Measurements from ENCODE around the gene RCHY1. TPM values are rescaled to one million over a fixed set of nuclear protein-coding genes. Genes with fewer than 3 reads are reported as not detected.
"Not testable (repeated sequence)": the region's sequence is repeated elsewhere in the genome, so short reads cannot be mapped to it uniquely, and the experiment has no call there.

RCHY1 gene
- total and polyA plus RNA-seq, 2 experiments from 2014 or later: 42.9 to 46.5 TPM

GRCh38 chr4:75542824-75543223 is 28.6 kb upstream of the RCHY1 start (continued):
- no peak for TF ChIP-seq REST (IDR thresholded peaks at IDR 0.05; ENCODE audit: unreplicated experiment)

- H3K4me3 ChIP-seq; H3K4me1 ChIP-seq (ENCODE audit: insufficient read depth); H3K4me2 ChIP-seq; H3K4me3 Mint-ChIP-seq; H2AFZ ChIP-seq; H3K27me3 ChIP-seq (ENCODE audit: insufficient read depth); H3K79me2 ChIP-seq (replicated peaks; ENCODE audit: insufficient read depth); H3K27ac ChIP-seq (ENCODE audit: low read depth); H3K4me1 Mint-ChIP-seq; H3F3A ChIP-seq (replicated peaks; ENCODE audit: low read depth); ATAC-seq; H3K36me3 ChIP-seq (ENCODE audit: insufficient read depth); H4K20me1 ChIP-seq (replicated peaks; ENCODE audit: insufficient read depth); H3K27me3 Mint-ChIP-seq (ENCODE audit: insufficient read depth, low read depth, poor library complexity); H3K27ac Mint-ChIP-seq; H3K9me2 ChIP-seq (ENCODE audit: insufficient read depth); DNase-seq (ENCODE audit: low spot score): not testable (repeated sequence)
- Mint-ChIP-seq H3K36me3 (ENCODE audit: low read depth) (peaks cover 26% of the 10 kb centered on the region), H3K9me3 (peaks cover 20% of the 10 kb centered on the region)
Measured at GRCh38 chr4:75537308-75537707, 23.1 kb upstream of the RCHY1 start.

GRCh38 chr4:75533926-75534325 is 19.7 kb upstream of the RCHY1 start:
- not testable (repeated sequence) for H3K27me3 ChIP-seq (ENCODE audit: insufficient read depth); DNase-seq (ENCODE audit: low spot score); H2AFZ ChIP-seq; H3K4me1 ChIP-seq (ENCODE audit: insufficient read depth); H3K79me2 ChIP-seq (replicated peaks; ENCODE audit: insufficient read depth); H4K20me1 ChIP-seq (replicated peaks; ENCODE audit: insufficient read depth); H3K27ac Mint-ChIP-seq; ATAC-seq; H3K9me2 ChIP-seq (ENCODE audit: insufficient read depth); H3K4me3 ChIP-seq; H3F3A ChIP-seq (replicated peaks; ENCODE audit: low read depth); H3K27me3 Mint-ChIP-seq (ENCODE audit: insufficient read depth, low read depth, poor library complexity); H3K4me1 Mint-ChIP-seq; H3K4me2 ChIP-seq; H3K4me3 Mint-ChIP-seq; H3K27ac ChIP-seq (ENCODE audit: low read depth)
- H3K36me3 ChIP-seq (ENCODE audit: insufficient read depth): peaks cover 18% of the 10 kb centered on the region
- H3K36me3 Mint-ChIP-seq (ENCODE audit: low read depth): peaks cover 57% of the 10 kb centered on the region
- peaks cover 34% of the 10 kb centered on the region for H3K9me3 Mint-ChIP-seq

- Mint-ChIP-seq H3K36me3 (ENCODE audit: low read depth) (peaks cover 59% of the 10 kb centered on the region), H3K9me3 (peaks cover 34% of the 10 kb centered on the region)
- not testable (repeated sequence) for H3K4me3 Mint-ChIP-seq
Measured at GRCh38 chr4:75533339-75533887, 19.2 kb upstream of the RCHY1 start.

GRCh38 chr4:75531536-75532143 is 17.4 kb upstream of the RCHY1 start:
- not testable (repeated sequence) for H3K27ac Mint-ChIP-seq; H3K4me3 ChIP-seq; H3K9me2 ChIP-seq (ENCODE audit: insufficient read depth); H3K27me3 ChIP-seq (ENCODE audit: insufficient read depth); H3K4me3 Mint-ChIP-seq; H3K4me1 ChIP-seq (ENCODE audit: insufficient read depth); H3K4me2 ChIP-seq; DNase-seq (ENCODE audit: low spot score); ATAC-seq; H2AFZ ChIP-seq; H3K79me2 ChIP-seq (replicated peaks; ENCODE audit: insufficient read depth); H4K20me1 ChIP-seq (replicated peaks; ENCODE audit: insufficient read depth); H3K27me3 Mint-ChIP-seq (ENCODE audit: insufficient read depth, low read depth, poor library complexity); H3F3A ChIP-seq (replicated peaks; ENCODE audit: low read depth); H3K4me1 Mint-ChIP-seq; H3K27ac ChIP-seq (ENCODE audit: low read depth)
- peaks cover 74% of the 10 kb centered on the region for H3K36me3 Mint-ChIP-seq (ENCODE audit: low read depth)
- peaks cover 34% of the 10 kb centered on the region for H3K9me3 Mint-ChIP-seq
- H3K36me3 ChIP-seq (ENCODE audit: insufficient read depth): peaks cover 24% of the 10 kb centered on the region

More at GRCh38 chr4:75533339-75533887, 19.2 kb upstream of the RCHY1 start:
- H3K4me3 ChIP-seq; H4K20me1 ChIP-seq (replicated peaks; ENCODE audit: insufficient read depth); H3K79me2 ChIP-seq (replicated peaks; ENCODE audit: insufficient read depth); H3K27me3 ChIP-seq (ENCODE audit: insufficient read depth); H3K27me3 Mint-ChIP-seq (ENCODE audit: insufficient read depth, low read depth, poor library complexity); H3K9me2 ChIP-seq (ENCODE audit: insufficient read depth); H3K4me2 ChIP-seq; H2AFZ ChIP-seq; DNase-seq (ENCODE audit: low spot score); ATAC-seq; H3K27ac ChIP-seq (ENCODE audit: low read depth); H3K27ac Mint-ChIP-seq; H3K4me1 Mint-ChIP-seq; H3K4me1 ChIP-seq (ENCODE audit: insufficient read depth); H3F3A ChIP-seq (replicated peaks; ENCODE audit: low read depth): not testable (repeated sequence)
- peaks cover 18% of the 10 kb centered on the region for H3K36me3 ChIP-seq (ENCODE audit: insufficient read depth)
